H1 (cell line): Measurements from ENCODE around the gene SH3PXD2A. TPM values are rescaled to one million over a fixed set of nuclear protein-coding genes. Genes with fewer than 3 reads are reported as not detected.

Experiments used
- CTCF ChIA-PET: fragments of 300-600 bp; sonication (Branson Sonifier 250); formaldehyde crosslinking; loops from one replicate; lab custom pipeline; 2021; ENCODE audit not compliant: partially characterized antibody; lab: Charles Lee
- POLR2A ChIA-PET: fragments of 300-600 bp; sonication (Branson Sonifier 250); formaldehyde crosslinking; loops from one replicate; lab custom pipeline; 2021; ENCODE audit warnings: inconsistent platforms; ENCODE audit not compliant: partially characterized antibody; lab: Charles Lee
- DNase-seq, 2 experiments: peaks; one replicate each; pipeline versions ENCODE4 v3.0.0 to v3.0.0-alpha.2; 2010 to 2022; ENCODE audit warnings: low spot score in 2 of 2, low read depth in 1 of 2, mixed read lengths in 1 of 2
- FAIRE-seq: peaks from 2 replicates; lab custom pipeline; 2011; peaks lifted over from hg19 to GRCh38; lab: Jason Lieb, UNC
- H2AFZ ChIP-seq: 2 replicates; pipeline ENCODE4 v1.8.1; 2012; ENCODE audit warnings: low read length, inconsistent platforms
- H2AK5ac ChIP-seq: 2 replicates; pipeline ENCODE4 v1.6.1; 2013; ENCODE audit warnings: low read depth, low read length
- H2BK120ac ChIP-seq: replicated peaks from 2 replicates; pipeline ENCODE3; 2013; ENCODE audit warnings: low read depth, low read length, inconsistent platforms
- H2BK12ac ChIP-seq: 2 replicates; pipeline ENCODE4 v1.6.1; 2013; ENCODE audit warnings: low read depth, low read length
- H2BK15ac ChIP-seq: 2 replicates; pipeline ENCODE4 v1.6.1; 2013; ENCODE audit warnings: low read length
- H2BK20ac ChIP-seq: 2 replicates; pipeline ENCODE4 v1.6.1; 2013; ENCODE audit warnings: low read length
- H2BK5ac ChIP-seq: 2 replicates; pipeline ENCODE4 v1.6.1; 2013; ENCODE audit warnings: low read depth, low read length
- H3K14ac ChIP-seq: 2 replicates; pipeline ENCODE4 v1.6.1; 2013; ENCODE audit warnings: inconsistent platforms; ENCODE audit not compliant: insufficient read length
- H3K18ac ChIP-seq: 2 replicates; pipeline ENCODE4 v1.6.1; 2013; ENCODE audit warnings: low read length; ENCODE audit errors: extremely low read depth
- H3K23ac ChIP-seq: 2 replicates; pipeline ENCODE4 v1.6.1; 2013; ENCODE audit warnings: inconsistent platforms; ENCODE audit not compliant: insufficient read length
- H3K23me2 ChIP-seq: 2 replicates; pipeline ENCODE4 v1.6.1; 2013; ENCODE audit warnings: low read depth, low read length
- H3K27ac ChIP-seq: 2 replicates; pipeline ENCODE4 v1.6.1; 2011; ENCODE audit warnings: low read depth, low read length, inconsistent platforms
- H3K27me3 ChIP-seq, 4 experiments: replicated peaks in 1 of 4; 1 replicate in 1 of 4; 2 replicates in 3 of 4; pipeline versions ENCODE4 v1.6.1 to v1.8.1; 2011 to 2013; ENCODE audit warnings: low read length in 3 of 4, mild to moderate bottlenecking in 3 of 4, inconsistent platforms in 2 of 4, mixed read lengths in 2 of 4, moderate library complexity in 1 of 4; ENCODE audit not compliant: control insufficient read depth in 3 of 4, insufficient read depth in 3 of 4; ENCODE audit errors: extremely low read depth in 1 of 4
- H3K36me3 ChIP-seq, 4 experiments: 2 replicates each; pipeline versions ENCODE4 v1.6.1 to v1.8.1; 2011 to 2013; ENCODE audit warnings: mild to moderate bottlenecking in 4 of 4, low read length in 3 of 4, moderate library complexity in 2 of 4, control low read depth in 1 of 4, inconsistent platforms in 1 of 4; ENCODE audit not compliant: insufficient read depth in 4 of 4, control insufficient read depth in 2 of 4
- H3K4ac ChIP-seq: replicated peaks from 2 replicates; pipeline ENCODE3; 2013; ENCODE audit warnings: low read length, low read depth, mixed read lengths, inconsistent platforms; ENCODE audit not compliant: insufficient read length
- H3K4me1 ChIP-seq, 4 experiments: replicated peaks in 1 of 4; 1 replicate in 1 of 4; 2 replicates in 3 of 4; pipeline versions ENCODE4 v1.6.1 to v1.8.1; 2011 to 2013; ENCODE audit warnings: low read length in 3 of 4, inconsistent platforms in 2 of 4, mixed read lengths in 1 of 4; ENCODE audit not compliant: insufficient read depth in 4 of 4, control insufficient read depth in 3 of 4
- H3K4me2 ChIP-seq, 2 experiments: 2 replicates each; pipeline versions ENCODE4 v1.6.1 to v1.8.1; 2011 to 2013; ENCODE audit warnings: low read depth in 2 of 2, low read length in 2 of 2, control low read depth in 1 of 2, inconsistent platforms in 1 of 2, mild to moderate bottlenecking in 1 of 2; ENCODE audit not compliant: insufficient read depth in 1 of 2
- H3K4me3 ChIP-seq, 4 experiments: fragments of 200-600, 300-600 bp in 1 of 4; sonication (generic), shearing (Covaris generic), sonication (Bioruptor Twin) in 1 of 4; 2 replicates each; pipeline versions ENCODE4 v1.5.1 to v1.8.1; 2011 to 2016; ENCODE audit warnings: low read length in 4 of 4, low read depth in 3 of 4, control low read depth in 2 of 4, inconsistent platforms in 2 of 4, mild to moderate bottlenecking in 2 of 4, mixed read lengths in 1 of 4, moderate library complexity in 1 of 4; ENCODE audit not compliant: insufficient read depth in 2 of 4; ENCODE audit errors: extremely low read depth in 1 of 4
- H3K56ac ChIP-seq: replicated peaks from 2 replicates; pipeline ENCODE3; 2013; ENCODE audit warnings: low read depth, mild to moderate bottlenecking, mixed read lengths, low read length, inconsistent platforms; ENCODE audit not compliant: insufficient read length
- H3K79me1 ChIP-seq: 2 replicates; pipeline ENCODE4 v1.6.1; 2013; ENCODE audit warnings: low read depth, low read length, control low read depth
- H3K79me2 ChIP-seq, 2 experiments: 2 replicates each; pipeline versions ENCODE4 v1.6.1 to v1.8.1; 2012 to 2013; ENCODE audit warnings: low read length in 2 of 2, mild to moderate bottlenecking in 2 of 2, inconsistent platforms in 1 of 2; ENCODE audit not compliant: insufficient read depth in 2 of 2, control insufficient read depth in 1 of 2
- H3K9ac ChIP-seq, 4 experiments: replicated peaks in 1 of 4; 1 replicate in 1 of 4; 2 replicates in 3 of 4; pipeline versions ENCODE4 v1.6.1 to v1.8.1; 2011 to 2013; ENCODE audit warnings: low read depth in 3 of 4, low read length in 3 of 4, control low read depth in 2 of 4, mild to moderate bottlenecking in 2 of 4, moderate library complexity in 2 of 4, inconsistent platforms in 1 of 4; ENCODE audit errors: extremely low read depth in 1 of 4
- H3K9me3 ChIP-seq, 2 experiments: 2 replicates each; pipeline versions ENCODE4 v1.6.1 to v1.8.1; 2012 to 2013; ENCODE audit warnings: mild to moderate bottlenecking in 2 of 2, moderate library complexity in 2 of 2, control low read depth in 1 of 2, inconsistent platforms in 1 of 2, low read depth in 1 of 2, low read length in 1 of 2, mixed read lengths in 1 of 2; ENCODE audit not compliant: insufficient read depth in 2 of 2
- H4K20me1 ChIP-seq, 2 experiments: replicated peaks in 1 of 2; 2 replicates each; pipeline versions ENCODE3 to v1.8.1; 2011 to 2013; ENCODE audit warnings: inconsistent platforms in 2 of 2, low read length in 2 of 2, mild to moderate bottlenecking in 1 of 2; ENCODE audit not compliant: insufficient read depth in 2 of 2, control insufficient read depth in 1 of 2
- H4K5ac ChIP-seq: 2 replicates; pipeline ENCODE4 v1.6.1; 2013; ENCODE audit warnings: low read length, low read depth, mixed read lengths, inconsistent platforms; ENCODE audit not compliant: insufficient read length
- H4K8ac ChIP-seq: 2 replicates; pipeline ENCODE4 v1.8.0; 2013; ENCODE audit warnings: mild to moderate bottlenecking, moderate library complexity, low read length, inconsistent platforms; ENCODE audit not compliant: insufficient read depth; ENCODE audit errors: extremely low read depth
- H4K91ac ChIP-seq: replicated peaks from 2 replicates; pipeline ENCODE3; 2013; ENCODE audit warnings: low read length, mixed read lengths, inconsistent platforms; ENCODE audit not compliant: insufficient read length
- CBX5 ChIP-seq: fragments of 300-800, 300-1000 bp; sonication (generic); IDR thresholded peaks from 2 replicates; pipeline ENCODE4 v1.7.1; 2016; ENCODE audit warnings: antibody characterized with exemption, low read length, low read depth
- RAD21 ChIP-seq, 2 experiments: IDR thresholded peaks in 1 of 2; conservative IDR thresholded peaks in 1 of 2; 2 replicates each; pipeline ENCODE4 v1.6.1; 2011; ENCODE audit warnings: low read depth in 2 of 2, low read length in 2 of 2, improper control_type of control experiment in 1 of 2, inconsistent platforms in 1 of 2, mild to moderate bottlenecking in 1 of 2, moderate library complexity in 1 of 2
- WGBS, 2 experiments: shearing (Covaris generic) in 1 of 2; methylation state at CpG; one replicate each; pipeline versions ENCODE4 v1.1.6 to v1.1.7; 2013 to 2015; ENCODE audit warnings: low lambda C conversion rate in 2 of 2, mixed read lengths in 2 of 2, inconsistent platforms in 1 of 2, low coverage in 1 of 2, missing lambda C conversion rate in 1 of 2; ENCODE audit not compliant: insufficient replicate concordance in 2 of 2, insufficient coverage in 1 of 2, insufficient read length in 1 of 2; ENCODE audit errors: extremely low coverage in 1 of 2, missing lambda C conversion rate in 1 of 2; 5-methylcytosine and 5-hydroxymethylcytosine counted together
- polyA plus RNA-seq, 7 experiments: library from polyadenylated mRNA; depleted of rRNA in 3 of 7; stranded (reverse) in 5 of 7; unstranded in 2 of 7; fragments of >200 nt in 5 of 7; fragments of 200-250 nt in 2 of 7; gene quantifications; 1 replicate in 5 of 7; 2 replicates in 1 of 7; 4 replicates in 1 of 7; pipeline versions ENCODE4 v1.2.1 to v1.2.3, GENCODE V29; 2011 to 2013; ENCODE audit warnings: missing spikeins in 2 of 7, mixed read lengths in 2 of 7
- total RNA-seq: library from RNA; stranded (reverse); fragmentation: NEBNext Ultra II Directional; extraction: Animal tissue kit (Norgen Biotek cat#: 25700); gene quantifications from 2 replicates; pipeline ENCODE4 v1.2.1, GENCODE V29; 2021

The SH3PXD2A gene
- total and polyA plus RNA-seq, 2 of the 8 experiments (the other 6 are each of a cell fraction or from before 2014, with no cell fraction given) = 5.4 to 16.3 TPM

DNA sequence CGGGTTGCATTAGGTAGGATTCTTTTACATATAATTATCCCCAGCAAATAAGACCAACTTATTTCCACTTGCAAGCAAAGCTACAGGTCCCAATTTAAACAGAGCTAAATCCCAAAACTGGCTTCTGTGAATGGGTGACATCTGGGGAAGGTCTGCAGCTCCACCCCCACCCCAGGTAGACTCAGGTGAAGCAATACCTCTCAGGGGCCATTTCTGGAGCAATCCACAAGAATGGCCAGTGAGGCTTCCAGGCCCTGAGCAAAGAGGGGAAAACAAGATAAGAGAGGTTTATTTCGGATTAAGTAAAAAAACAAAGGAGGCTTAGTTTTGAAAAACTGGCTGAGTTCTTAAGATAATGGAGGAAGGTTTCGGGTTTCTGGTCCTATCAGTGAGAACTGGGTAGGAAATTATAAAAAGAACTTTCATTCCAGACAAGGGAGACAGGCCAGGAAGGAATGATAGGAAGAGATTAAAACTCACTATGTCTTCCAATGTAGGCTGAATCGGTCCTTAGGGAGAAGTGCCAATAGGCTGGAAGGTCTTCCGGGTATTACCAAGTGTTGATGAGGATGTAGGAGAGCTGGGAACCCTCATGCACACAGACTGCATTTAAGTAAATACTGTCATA is 25.4 kb downstream of the SH3PXD2A start:
- DNase-seq = no peak
- no peak overlapping the region for H3K4me2 ChIP-seq
- no peak overlapping the region; the same call in 1 of the 2 replicates for H2BK5ac ChIP-seq
- no peak overlapping the region for H2BK12ac ChIP-seq
- no peak overlapping the region for H3K9ac ChIP-seq
- H2BK20ac ChIP-seq = no peak overlapping the region
- H3K4ac ChIP-seq = no peak overlapping the region
- FAIRE-seq = peak; percentile 28
- H4K5ac ChIP-seq = no peak overlapping the region
- no peak overlapping the region for H2BK15ac ChIP-seq
- WGBS, 2 experiments = 83% methylated on average over 5 of the region's 5 CpGs; no CpG with 5 or more reads in 1 of the 2 experiments
- H3K79me2 ChIP-seq = no peaks in the 10 kb centered on the region
- ChIA-PET POLR2A (interaction anchor here (0.6 kb wide), 1 partner anchor 581 kb away, joined by 3 read pairs; no protein-coding TSS in a partner anchor), CTCF (interaction anchor here (0.6 to 1.2 kb wide), 5 partner anchors 18 to 208 kb away, joined by 3 to 4 read pairs (median 3); no protein-coding TSS in a partner anchor)
- H3K36me3 ChIP-seq = no peaks in the 10 kb centered on the region
- H3K14ac ChIP-seq = peak overlapping the region; percentile 37
- H3K23ac ChIP-seq = no peak overlapping the region
- no peak overlapping the region for H4K91ac ChIP-seq
- no peak overlapping the region for H3K4me3 ChIP-seq
- H3K79me1 ChIP-seq = no peaks in the 10 kb centered on the region
- H2AFZ ChIP-seq = no peak overlapping the region
- no peaks in the 10 kb centered on the region for H3K23me2 ChIP-seq
- H3K27me3 ChIP-seq = no peaks in the 10 kb centered on the region
- no peaks in the 10 kb centered on the region for H4K20me1 ChIP-seq
- H3K27ac ChIP-seq = no peak overlapping the region
- H4K8ac ChIP-seq = no peak overlapping the region
- H3K9me3 ChIP-seq = 0 out of 4 replicates have a peak, but pooled peaks cover 0 to 5% of the 10 kb centered on the region in 2 experiments
- no peak overlapping the region for H2BK120ac ChIP-seq
- H2AK5ac ChIP-seq = no peak overlapping the region
- H3K4me1 ChIP-seq = peaks cover 12 to 17% (median 14%) of the 10 kb centered on the region in 4 experiments
- no peak overlapping the region for H3K56ac ChIP-seq
- no peak overlapping the region for H3K18ac ChIP-seq
- no peak for TF ChIP-seq CBX5
- no peak for TF ChIP-seq RAD21 (IDR thresholded peaks at IDR 0.05 in 1 of 2, conservative IDR thresholded peaks at IDR 0.05 in 1 of 2; ENCODE audit: low read depth in 2 of 2, low read length in 2 of 2)
